NCI-H2196 treated with DMSO at 0.1 percent for 48 hours (cell line): ENCODE data around the gene ADAMTS13.

Source experiments
- DNase-seq: peaks from one replicate; lab custom pipeline; 2025; ENCODE audit not compliant: unreplicated experiment; lab: John Stamatoyannopoulos, UW

ADAMTS13 gene

DNA sequence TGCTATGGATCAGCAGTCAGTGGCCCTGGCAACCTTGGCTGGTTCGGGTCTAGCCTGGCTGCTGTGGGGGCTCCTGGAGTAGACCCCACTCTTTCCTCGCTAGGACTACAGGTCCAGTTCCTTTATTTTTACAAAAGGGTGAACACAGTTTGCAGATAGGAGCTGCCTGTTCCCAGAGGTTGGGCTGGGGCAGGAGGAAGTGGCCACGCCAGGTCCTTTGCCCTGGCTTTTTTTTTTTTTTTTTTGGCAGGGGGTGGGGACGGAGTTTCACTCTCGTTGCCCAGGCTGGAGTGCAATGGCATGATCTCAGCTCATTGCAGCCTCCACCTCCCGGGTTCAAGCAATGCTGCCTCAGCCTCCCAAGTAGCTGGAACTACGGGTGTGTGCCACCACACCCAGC, 48.8 kb downstream of the ADAMTS13 start:
- DNase-seq = no peak

DNA sequence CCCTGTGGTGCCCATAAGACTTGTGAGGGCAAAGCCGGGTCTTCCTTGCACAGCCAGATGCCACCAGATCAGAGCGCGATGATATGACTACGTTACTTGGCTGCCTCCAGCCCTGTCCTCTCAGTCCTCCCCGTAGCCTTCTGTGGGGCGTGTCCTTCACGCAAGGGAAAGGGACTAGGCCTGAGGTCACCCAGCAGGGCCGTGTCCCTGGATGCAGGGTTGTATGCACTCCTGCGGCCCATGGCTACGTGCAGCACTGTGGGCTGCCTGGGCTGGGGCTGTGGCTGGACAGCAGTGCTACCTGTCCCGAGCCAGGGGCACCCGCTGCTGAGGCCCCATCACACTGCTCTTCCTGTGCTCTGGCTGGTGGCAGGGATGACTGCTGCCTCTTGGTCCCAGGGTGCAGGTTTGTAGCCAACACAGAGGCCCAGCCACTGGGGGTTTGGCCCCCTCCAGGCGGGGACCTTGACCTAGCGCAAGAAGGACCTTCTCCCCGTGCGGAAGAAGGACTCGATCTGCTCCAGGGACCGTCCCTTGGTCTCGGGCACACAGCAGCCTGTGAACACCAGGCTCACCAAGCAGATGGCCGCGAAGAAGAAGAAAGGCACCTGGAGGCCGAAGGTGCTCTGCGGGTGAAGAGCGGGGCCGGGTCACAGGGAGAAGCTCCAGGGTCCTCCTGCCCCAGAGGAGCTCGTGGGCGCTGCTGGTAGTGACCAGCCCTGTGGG, 49.5 kb downstream of the ADAMTS13 start:
- no peak for DNase-seq

DNA sequence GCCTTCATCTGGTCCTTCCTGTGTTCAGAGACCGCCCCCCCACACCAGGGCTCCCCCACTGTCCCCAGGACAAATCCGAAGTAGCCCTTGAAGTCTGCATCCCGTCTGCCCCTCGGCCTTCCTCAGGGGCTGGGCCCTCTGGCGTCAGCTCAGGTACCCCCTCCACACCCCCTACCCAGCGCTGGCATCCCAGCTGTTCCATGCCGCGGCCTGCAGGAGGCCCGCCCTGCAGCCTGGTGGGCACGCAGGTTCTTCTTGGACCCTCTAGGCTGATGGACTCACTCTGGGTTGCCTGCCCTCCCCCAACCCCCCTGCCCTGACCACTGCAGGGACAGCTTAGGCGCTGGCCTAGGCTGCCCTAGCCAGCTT, 50.1 kb downstream of the ADAMTS13 start:
- no peak for DNase-seq

DNA sequence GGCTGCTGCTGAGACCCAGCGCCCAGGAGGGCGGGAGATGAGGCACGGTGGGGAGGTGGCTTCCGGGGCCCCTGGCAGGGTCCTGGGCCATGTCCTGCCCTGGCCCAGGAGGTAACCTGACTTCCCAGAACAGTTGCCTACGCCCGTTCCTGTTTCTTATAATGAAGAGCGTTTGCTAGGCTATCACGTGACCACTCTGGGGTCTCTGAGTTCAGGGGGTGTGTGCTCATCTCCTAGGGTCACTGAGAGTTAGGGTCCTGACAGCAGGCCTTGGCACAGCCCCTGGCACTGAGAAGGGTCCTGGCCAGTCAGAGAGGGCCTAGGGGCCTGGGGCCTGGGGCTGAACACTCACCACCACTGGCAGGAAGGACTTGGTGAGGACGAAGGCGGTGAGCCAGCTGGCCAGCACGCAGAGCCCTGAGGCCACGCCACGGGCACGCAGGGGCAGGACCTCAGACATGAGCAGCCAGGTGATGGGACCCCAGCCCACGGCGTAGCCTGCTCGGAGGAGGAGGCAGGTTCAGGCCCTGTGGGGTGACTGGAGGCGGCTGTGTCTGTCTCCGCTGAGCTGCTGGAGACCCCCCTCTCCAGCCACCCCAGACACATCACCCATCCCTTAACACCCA, 50.7 kb downstream of the ADAMTS13 start:
- DNase-seq = no peak

DNA sequence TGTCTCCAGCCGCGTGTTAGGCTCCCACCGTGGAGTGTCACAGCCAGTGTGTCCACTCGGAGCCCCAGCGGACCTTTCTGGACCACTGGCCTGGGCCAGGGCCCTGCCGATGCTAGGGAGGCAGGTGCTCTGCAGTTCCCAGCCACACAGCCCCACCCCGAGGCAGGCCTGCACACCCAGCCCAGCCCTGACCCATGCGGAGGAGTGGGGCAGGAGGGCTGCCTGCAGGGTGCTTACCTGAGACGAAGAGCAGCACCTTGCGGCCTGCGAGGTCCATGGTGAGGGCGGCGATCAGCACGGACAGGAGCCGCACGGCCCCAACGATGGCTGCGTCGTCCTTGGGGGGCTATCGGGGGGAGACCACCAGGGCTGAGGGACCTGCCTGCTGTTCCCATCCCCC, 51.6 kb downstream of the ADAMTS13 start:
- no peak for DNase-seq

DNA sequence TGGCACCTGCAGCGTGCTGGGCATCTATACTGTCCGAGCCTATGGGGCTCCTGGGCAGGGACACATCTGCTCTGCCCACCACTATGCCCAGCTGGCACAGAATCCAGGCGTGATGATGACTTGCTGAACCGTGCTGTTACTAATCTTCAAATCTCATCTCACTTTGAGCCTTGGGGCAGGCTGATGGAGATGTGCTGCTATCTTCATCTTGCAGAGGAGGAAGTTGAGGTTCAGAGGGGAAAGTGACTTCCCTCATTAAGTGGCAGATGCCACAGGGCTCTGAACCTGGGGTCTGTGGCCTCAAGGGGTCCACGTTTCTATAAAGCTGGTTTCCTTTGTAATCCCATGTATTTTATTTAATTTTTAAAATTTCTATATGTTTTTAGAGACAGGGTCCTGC, 52.0 kb downstream of the ADAMTS13 start:
- DNase-seq = no peak

DNA sequence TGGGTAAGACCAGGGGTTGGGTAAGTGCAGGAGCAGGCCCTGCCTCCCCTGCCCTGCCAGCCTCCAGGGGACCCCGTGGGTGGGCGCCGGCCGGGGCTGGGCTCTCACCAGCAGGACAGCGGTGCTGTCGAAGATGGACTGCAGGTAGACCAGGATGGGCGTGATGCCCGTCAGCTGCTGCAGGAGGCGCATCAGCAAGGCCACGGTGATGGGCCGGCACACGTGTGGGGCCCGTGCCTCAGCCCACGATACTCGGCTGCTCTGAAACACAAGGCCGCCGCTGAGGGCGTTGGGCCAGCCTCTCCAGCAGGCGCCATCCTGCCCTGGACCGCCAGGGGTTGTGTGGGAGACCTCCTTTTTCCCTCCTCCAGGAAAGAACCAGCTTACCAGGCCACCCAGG, 52.7 kb downstream of the ADAMTS13 start:
- no peak for DNase-seq

DNA sequence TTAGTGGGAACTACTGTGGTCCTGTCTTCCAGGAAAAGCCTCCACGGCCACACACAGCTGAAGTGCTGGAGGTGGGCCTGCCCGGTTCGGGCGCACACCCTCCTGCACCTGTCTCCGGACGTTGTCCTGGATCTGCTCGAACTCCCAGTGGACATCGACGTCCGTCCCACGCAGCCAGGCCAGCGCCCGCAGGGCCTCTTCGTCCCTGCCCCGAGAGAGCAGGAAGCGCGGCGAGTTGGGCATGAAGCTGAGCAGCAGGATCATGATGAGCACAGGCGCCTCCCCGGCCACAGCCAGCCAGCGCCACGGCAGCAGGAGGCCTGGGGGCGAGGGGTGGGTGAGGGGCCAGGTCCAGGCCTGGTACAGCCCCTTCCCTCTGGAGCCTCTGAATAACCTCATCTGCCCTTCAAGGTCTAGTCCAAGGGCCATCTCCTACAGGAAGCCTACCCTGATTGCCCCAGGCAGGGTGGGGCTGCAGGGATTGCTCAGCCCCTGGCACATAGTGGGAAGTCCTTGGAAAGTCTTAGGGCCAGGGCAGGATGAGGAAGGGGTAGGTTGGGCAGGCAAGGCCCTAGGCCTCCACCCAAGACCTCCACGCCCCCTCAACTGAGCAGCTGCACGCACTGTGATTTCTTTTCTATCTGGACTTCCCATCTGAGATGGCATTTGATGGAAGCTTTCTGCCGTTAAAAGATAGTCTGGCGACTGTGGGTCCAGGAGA, 53.3 kb downstream of the ADAMTS13 start:
- DNase-seq = no peak

DNA sequence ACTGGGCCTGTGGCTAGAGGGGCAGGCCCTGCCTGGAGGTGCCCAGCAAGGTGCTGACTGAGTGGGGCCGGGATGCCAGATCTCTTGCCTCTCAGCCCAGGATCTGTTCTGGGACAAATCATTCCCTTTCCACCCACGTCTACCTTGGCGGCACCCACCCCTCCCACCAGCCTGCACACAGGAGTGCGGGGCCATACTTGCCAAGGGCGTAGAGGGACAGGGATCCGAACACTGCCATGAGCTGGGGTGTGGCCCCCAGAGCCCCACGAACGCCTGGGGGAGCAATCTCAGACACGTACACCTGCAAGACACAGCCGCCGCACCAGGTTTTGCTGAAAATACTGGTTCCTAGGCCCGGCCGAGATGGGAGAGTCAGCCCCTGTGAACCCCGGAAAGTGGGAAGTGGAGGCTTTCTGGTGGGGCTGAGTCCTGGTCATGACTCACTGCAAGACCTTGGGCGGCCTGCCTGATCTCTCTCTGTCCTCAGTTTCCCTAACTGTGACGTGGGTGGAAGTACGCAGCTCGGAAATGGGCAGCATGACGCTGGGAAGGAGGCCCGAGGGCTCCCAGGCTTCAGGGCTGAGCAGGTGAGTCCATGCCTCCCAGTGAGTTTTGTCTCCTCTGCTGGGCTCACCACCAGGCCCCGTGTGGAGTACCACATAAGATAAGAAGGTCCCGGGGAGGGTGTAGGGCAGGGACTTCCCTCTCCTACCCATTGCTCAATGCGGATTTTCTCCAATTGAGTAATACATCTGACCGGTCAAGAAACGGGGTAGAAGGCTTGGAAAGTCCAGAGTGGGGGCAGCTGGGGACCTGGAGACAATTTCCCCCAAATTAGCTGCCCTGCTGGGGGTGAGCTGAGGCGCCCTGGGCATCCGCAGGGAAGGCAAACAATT, 54.1 kb downstream of the ADAMTS13 start:
- DNase-seq = no peak

DNA sequence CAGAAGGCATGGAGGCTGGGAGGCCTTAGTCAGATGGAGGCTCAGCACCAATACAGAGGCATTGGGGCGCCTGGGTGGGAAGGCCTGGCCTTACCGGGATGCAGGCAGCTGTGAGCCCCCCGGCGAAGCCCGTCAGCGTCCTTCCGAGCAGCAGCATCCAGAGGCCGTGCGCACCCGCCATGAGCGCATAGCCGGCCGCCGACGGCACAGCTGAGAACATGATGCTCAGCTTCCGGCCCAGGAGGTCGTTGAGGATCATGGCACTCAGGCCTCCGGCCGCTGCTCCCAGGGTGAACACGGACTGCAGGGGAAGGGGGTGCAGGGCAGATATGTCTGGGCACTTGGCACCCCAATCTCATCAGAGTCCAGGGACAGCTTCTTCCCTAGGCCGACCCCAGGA, 54.8 kb downstream of the ADAMTS13 start:
- no peak for DNase-seq

DNA sequence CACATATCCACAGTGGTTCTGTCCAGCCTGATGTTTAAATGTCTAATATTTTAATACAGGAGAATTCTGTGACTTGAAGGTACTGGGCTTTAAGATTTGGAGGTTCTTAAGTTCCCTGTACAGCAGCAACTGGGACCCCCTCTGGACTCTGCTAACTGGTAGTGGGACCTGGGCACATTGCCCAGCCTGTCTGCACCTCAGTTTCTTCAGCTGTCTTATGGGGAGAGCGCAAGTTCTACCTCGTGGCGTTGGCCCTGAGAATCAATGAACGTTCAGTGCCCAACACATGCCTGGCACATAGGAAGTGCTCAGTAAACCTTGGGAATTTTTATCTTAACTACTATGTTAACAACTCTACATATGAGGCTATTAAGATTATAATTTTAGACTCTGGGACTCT, 55.3 kb downstream of the ADAMTS13 start:
- no peak for DNase-seq

DNA sequence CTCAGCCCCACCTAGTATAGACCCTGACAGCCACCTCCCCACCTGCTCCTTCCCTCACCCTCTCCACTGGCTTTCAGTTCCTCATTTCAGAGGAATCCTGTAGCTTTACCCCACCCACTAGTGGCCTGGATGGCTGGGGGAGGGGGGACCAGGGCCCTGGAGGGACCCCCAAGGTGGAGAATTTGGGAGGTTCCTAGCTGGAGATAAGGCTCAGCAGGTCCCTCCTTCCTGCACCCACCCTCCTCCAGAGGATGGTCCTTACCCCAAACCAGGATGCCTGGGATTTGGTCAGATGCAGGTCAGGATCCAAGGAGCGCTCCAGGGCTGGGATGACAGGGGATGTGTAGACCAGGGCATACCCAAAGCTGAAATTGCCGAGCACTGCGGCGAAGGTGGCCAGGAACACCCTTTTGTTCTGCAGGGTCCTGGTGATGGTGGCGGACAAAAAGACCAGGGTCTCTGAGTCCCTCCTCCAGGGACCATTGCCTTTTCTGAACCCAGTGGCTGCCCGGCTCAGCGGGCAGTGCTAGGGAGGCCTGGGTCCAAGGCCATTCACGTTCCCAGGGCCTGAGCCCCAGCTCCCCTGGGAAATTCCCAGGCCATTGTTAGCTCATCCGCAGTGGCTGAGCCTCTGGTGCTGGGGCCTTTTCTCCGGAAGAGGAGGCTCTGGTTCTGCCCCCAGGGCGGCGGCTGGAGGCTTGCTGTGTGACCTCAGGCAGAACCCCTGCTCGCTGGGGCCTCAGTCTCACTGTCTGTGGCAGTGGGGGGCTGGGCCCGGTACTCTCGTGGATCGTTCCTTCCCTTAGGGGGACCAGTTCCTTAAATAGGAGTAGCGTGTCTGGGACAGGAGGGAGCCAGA, 56.1 kb downstream of the ADAMTS13 start:
- DNase-seq = no peak

DNA sequence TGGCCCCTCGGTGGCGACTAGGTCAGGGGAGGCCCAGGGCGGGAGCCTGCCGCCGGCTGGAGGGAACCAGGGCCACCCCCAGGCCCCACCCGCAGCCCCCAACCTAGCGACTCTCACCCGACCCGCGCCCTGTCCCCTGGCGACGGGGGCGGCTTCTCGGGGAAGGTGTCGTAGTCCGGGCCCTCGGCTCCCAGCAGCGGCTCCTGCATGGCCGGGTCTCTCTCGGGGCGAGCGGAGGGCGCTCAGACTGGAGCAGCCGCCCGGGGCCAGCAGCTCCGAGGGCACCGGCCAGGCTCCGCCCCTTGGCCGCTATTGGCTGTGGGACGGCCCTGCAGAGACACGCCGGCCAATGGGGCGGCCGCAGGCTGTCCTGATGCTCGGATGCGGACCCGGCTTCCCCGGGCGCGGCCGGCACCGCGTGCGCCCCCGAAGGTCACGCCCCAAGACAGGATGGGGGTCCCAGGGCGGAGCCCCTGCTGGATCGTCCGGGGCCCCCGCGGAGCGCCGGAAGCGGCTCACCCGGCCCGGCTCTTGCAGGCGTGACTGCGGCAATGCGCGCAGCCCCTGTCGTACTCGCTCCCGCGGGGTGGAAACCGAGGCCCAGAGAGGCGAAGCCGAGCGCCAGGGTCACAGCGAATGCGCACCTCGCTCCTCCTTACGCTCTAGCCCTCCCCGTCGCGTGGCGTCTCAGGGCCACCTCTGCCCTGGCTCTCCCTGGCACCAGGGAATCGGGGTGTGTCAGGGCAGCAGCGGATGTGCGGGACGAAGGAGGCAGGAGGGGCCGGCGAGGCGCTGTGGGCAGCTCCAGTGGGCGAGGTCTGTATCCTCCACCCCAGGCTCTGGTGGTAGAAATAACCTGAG, 56.9 kb downstream of the ADAMTS13 start, which contains the start of gene SLC2A6:
SLC2A6 (minus strand) TSS at position 249 of the 861 bp plus-strand sequence; CDS start at position 209, 40 bp downstream.
- DNase-seq = peak; percentile 74

DNA sequence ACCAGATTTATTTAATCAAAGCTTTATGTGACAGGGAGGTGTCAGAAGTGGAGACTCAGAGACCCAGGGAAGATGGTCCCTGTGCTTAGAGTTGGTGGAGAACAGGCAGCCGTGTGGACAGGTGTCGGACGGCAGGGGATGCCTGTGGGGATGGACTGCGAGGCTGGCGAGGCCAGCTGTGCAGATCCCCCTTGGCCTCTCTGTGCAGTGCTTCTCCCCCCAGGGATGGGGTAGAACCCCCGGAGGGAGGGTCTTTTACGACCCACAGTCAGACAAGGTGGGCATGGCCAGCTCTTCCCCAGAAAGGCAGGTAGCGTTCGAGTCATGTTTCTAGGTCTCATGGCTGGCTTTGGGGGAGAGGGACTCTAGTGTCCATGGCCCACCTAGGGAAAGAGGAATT, 61.4 kb downstream of the ADAMTS13 start:
- DNase-seq = no peak

DNA sequence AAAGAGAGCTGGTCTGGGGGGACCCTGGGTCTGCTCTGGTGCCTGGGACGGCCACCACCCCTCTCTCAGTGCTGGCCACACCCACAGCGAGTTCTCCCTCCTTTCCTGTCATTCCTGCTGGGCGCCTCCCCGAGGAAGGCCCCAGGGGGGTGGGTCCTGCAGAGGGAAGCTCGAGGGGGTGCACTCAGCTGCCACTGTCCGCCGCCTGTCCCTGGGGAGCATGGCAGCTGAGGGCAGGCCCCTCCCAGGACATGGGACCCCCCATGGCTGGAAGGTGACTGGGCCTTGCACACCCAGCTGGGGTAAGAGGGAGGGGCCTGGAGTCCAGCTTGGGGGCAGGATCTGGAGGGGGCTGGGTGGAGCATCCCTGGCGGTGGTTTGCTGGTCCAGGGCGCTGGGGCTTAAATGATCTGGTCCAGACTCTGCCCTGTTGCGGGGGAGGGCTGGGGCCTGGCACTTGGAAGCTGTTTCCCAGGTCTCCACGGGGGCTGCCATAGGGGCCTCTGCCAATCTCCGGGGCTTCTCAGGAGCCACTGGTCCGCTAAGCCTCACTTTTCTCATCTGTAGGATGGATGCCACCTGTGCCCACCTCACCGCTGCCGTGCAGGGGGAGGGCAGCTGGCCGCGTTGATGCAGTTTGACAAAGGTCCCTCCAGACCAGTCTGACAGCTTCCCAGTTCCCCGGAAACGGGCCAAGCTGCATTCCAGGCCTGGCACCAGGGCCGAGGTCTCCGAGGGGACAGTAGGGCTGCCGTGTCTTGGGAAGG, 62.7 kb downstream of the ADAMTS13 start:
- DNase-seq = no peak

DNA sequence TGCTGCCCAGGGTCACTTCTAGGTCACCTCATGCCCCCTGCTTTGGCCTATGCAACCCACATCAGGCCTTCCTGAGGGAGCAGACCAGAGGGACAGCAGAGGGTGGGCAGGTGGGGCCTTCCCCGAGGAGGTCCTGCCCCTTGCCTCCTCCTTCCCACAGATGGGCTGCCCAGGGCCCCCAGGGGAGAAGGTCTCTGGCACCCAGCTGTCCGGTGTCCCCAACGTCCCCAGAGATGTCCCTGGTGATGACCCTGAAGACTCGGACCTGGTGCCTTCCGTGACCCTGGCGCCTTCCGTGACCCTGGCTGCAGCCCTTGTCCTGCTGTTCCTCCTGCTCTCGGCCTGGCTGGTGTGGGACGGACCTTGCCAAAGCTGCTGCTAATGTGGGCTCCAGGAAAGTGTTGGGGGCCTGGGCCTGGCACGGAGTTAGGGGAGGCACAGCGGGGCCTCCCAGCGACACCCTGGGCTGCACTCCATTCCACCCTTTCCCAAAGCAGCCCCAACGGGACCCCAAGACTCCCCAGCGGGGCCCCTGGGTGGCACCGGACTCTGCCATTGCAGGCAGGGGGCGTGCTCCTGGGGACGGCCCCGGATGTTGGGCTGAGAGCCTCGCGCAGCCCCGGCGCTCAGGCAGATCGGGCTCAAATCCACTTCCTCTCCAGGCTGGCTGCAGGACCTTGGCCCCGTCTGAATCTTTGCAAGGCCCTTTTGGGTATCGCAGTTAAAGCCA, 63.5 kb downstream of the ADAMTS13 start:
- no peak for DNase-seq

DNA sequence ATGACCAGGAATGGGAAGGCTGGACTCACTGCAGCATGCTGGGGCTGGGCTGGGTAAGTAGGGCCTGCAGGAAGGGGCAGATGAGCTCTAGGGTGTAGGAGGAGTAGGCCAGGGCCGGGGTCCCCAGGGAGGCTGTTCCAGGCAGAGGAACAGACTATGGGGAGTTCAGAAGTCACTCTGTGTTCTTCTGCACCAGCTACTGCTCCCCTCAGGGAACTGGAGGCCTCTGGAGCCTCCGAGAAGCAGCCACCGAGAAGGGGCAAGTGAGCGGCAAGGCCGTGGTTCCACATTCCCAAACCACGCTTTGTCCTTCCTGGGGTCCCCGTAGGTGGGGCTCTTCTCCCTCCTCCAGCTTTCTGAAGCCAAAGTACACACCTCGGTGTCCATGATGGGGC, 65.2 kb downstream of the ADAMTS13 start:
- no peak for DNase-seq

DNA sequence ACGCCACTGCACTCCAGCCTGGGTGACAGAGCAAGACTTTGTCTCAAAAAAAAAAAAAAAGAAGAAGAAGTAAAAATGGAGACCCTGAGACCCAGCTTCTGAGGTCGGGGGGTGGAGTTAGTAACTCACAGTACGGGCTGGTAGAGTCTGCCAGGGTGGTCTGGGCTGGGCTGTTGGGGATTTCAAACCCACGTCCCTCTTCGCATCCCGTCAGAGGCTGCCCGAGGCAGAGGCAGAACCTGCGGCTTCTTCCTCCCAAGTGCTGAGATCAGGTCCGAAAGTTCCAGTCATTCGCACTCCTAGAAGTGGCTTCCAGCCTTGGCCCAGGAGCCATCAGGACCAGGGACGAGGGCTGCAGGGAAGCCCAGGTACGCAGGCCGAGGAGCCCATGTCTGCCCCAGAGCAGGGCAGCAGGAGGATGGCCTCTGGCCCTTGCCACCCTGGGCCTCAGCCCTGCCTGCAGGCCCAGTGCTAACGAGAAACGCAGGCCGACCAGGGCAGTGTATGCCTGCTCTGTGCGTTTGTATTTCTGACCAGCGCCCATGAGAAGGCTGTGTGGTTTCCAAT, 66.6 kb downstream of the ADAMTS13 start:
- DNase-seq = no peak
